Measurements from ENCODE around the gene USP47. TPM values are rescaled to one million over a fixed set of nuclear protein-coding genes. Genes with fewer than 3 reads are reported as not detected.

Gene USP47
- total RNA-seq, 1 experiment from 2014 or later, result 39.2 TPM

GRCh38 chr11:11867720-11868119 is 25.9 kb downstream of the USP47 start:
- ChIA-PET POLR2A (no interaction called here), CTCF (no interaction called here)
- H3K4me3 ChIP-seq (ENCODE audit: low read depth in 2 of 2, low read length in 2 of 2), result no peak overlapping the region
- H3K4me1 ChIP-seq (ENCODE audit: control insufficient read depth, insufficient read depth, low read length), result peaks cover 20% of the 10 kb centered on the region
- H3K27ac ChIP-seq (ENCODE audit: low read length), result no peak overlapping the region
- TF ChIP-seq TCF7L2 (IDR thresholded peaks at IDR 0.05; ENCODE audit: low read depth, low read length) (no peak), REST (IDR thresholded peaks at IDR 0.05; ENCODE audit: insufficient read depth in 1 of 2, low read depth in 2 of 2, low read length in 1 of 2) (no peak), POLR2AphosphoS5 (IDR thresholded peaks at IDR 0.05; ENCODE audit: low read depth, low read length) (no peak)
- ATAC-seq, result no peak
- H3K27me3 ChIP-seq (ENCODE audit: control insufficient read depth, insufficient read depth, low read length), result no peaks in the 10 kb centered on the region
- no peaks in the 10 kb centered on the region for H3K36me3 ChIP-seq (ENCODE audit: control insufficient read depth, insufficient read depth, low read length)
- intact Hi-C loops (cut with micrococcal nuclease; ENCODE audit: unreplicated experiment), result no loop called here
- no TSS peak for BruUV-seq (replicated peaks)
- in situ Hi-C loops (cut with HindIII; ENCODE audit: low pct_unique_long_range_greater_than_20kb, low sequenced_read_pairs), result no loop called here
- peaks cover 27% of the 10 kb centered on the region; the same call in 1 of the 2 replicates for H3K9me3 ChIP-seq (ENCODE audit: control insufficient read depth, insufficient read depth, low read depth, low read length)
- no peak for DNase-seq (ENCODE audit: low read depth, low spot score)

GRCh38 chr11:11871991-11872401 is 30.2 kb downstream of the USP47 start:
- ChIA-PET POLR2A (interaction anchor here (0.5 kb wide), 1 partner anchor 1105 kb away, joined by 3 read pairs; no protein-coding TSS in a partner anchor), CTCF (interaction anchor here (0.6 to 0.7 kb wide), 2 partner anchors 76 to 1681 kb away, joined by 3 to 4 read pairs; no protein-coding TSS in a partner anchor)
- no peaks in the 10 kb centered on the region for H3K36me3 ChIP-seq (ENCODE audit: control insufficient read depth, insufficient read depth, low read length)
- H3K9me3 ChIP-seq (ENCODE audit: control insufficient read depth, insufficient read depth, low read depth, low read length), result peaks cover 13% of the 10 kb centered on the region; the same call in 1 of the 2 replicates
- peak overlapping the region; percentile 21; the same call in 1 of the 2 replicates for H3K27ac ChIP-seq (ENCODE audit: low read length)
- DNase-seq (ENCODE audit: low read depth, low spot score), result no peak
- TF ChIP-seq CTCF (IDR thresholded peaks at IDR 0.05), result no peak
- no peak for TF ChIP-seq POLR2AphosphoS5 (IDR thresholded peaks at IDR 0.05; ENCODE audit: low read depth, low read length)
- TF ChIP-seq REST (IDR thresholded peaks at IDR 0.05; ENCODE audit: insufficient read depth in 1 of 2, low read depth in 2 of 2, low read length in 1 of 2), result no peak
- no peak for TF ChIP-seq TCF7L2 (IDR thresholded peaks at IDR 0.05; ENCODE audit: low read depth, low read length)
- TF ChIP-seq SIN3A (IDR thresholded peaks at IDR 0.05; ENCODE audit: borderline replicate concordance, insufficient read depth, low read depth, low read length), result no peak
- intact Hi-C loops (cut with micrococcal nuclease; ENCODE audit: unreplicated experiment), result no loop called here
- H3K27me3 ChIP-seq (ENCODE audit: control insufficient read depth, insufficient read depth, low read length), result no peaks in the 10 kb centered on the region
- H3K4me1 ChIP-seq (ENCODE audit: control insufficient read depth, insufficient read depth, low read length), result peaks cover 21% of the 10 kb centered on the region
- peak; percentile 68 for ATAC-seq
- in situ Hi-C loops (cut with HindIII; ENCODE audit: low pct_unique_long_range_greater_than_20kb, low sequenced_read_pairs), result no loop called here
- no peak overlapping the region for H3K4me3 ChIP-seq (ENCODE audit: low read depth in 2 of 2, low read length in 2 of 2)
- no TSS peak for BruUV-seq (replicated peaks)

All from Panc1 (cell line).